CD14-positive monocyte (primary cell): ENCODE measurements around the gene A2M. TPM values are rescaled to one million over a fixed set of nuclear protein-coding genes. Genes with fewer than 3 reads are reported as not detected.

Experiments
- DNase-seq, 3 donors: peaks; one replicate each; pipeline ENCODE4 v3.0.0-alpha.2; 2011 to 2022
- H2AFZ ChIP-seq: 2 replicates; pipeline ENCODE4 v1.6.0; 2012; ENCODE audit warnings: mild to moderate bottlenecking, low read depth, low read length, inconsistent platforms; ENCODE audit not compliant: insufficient read depth, poor library complexity, severe bottlenecking
- H3K27ac ChIP-seq, 2 donors: 1 replicate in 1 of 2; 2 replicates in 1 of 2; pipeline ENCODE4 v1.5.1; 2012 to 2013; ENCODE audit warnings: low read length in 2 of 2, control low read depth in 1 of 2, inconsistent platforms in 1 of 2, low read depth in 1 of 2, mild to moderate bottlenecking in 1 of 2
- H3K27me3 ChIP-seq, 2 donors: one replicate each; pipeline versions ENCODE4 v1.6.0 to v1.6.1; 2011 to 2013; ENCODE audit warnings: low read length in 2 of 2; ENCODE audit not compliant: control insufficient read depth in 2 of 2, insufficient read depth in 2 of 2
- H3K36me3 ChIP-seq, 2 donors: replicated peaks in 1 of 2; 1 replicate in 1 of 2; 2 replicates in 1 of 2; pipeline versions ENCODE4 v1.5.1 to v1.6.1; 2012 to 2013; ENCODE audit warnings: low read length in 2 of 2, control low read depth in 1 of 2, inconsistent platforms in 1 of 2, mild to moderate bottlenecking in 1 of 2; ENCODE audit not compliant: insufficient read depth in 2 of 2, control insufficient read depth in 1 of 2
- H3K4me1 ChIP-seq, 2 donors: 1 replicate in 1 of 2; 2 replicates in 1 of 2; pipeline versions ENCODE4 v1.5.1 to v1.6.1; 2012 to 2013; ENCODE audit warnings: low read length in 2 of 2, control low read depth in 1 of 2, inconsistent platforms in 1 of 2, mild to moderate bottlenecking in 1 of 2, moderate library complexity in 1 of 2; ENCODE audit not compliant: insufficient read depth in 2 of 2, control insufficient read depth in 1 of 2
- H3K4me2 ChIP-seq: replicated peaks from 2 replicates; pipeline ENCODE3; 2012; ENCODE audit warnings: low read length, moderate library complexity, mild to moderate bottlenecking; ENCODE audit not compliant: poor library complexity, severe bottlenecking; ENCODE audit errors: extremely low read depth
- H3K4me3 ChIP-seq, 3 experiments: fragments of 200-600 bp in 1 of 3; sonication (generic) in 1 of 3; replicated peaks in 1 of 3; 1 replicate in 2 of 3; 2 replicates in 1 of 3; pipeline ENCODE4 v1.5.1; 2011 to 2013; ENCODE audit warnings: low read length in 3 of 3, mild to moderate bottlenecking in 3 of 3, control low read depth in 2 of 3, low read depth in 2 of 3, inconsistent platforms in 1 of 3, moderate library complexity in 1 of 3
- H3K79me2 ChIP-seq: 2 replicates; pipeline ENCODE4 v1.6.0; 2012; ENCODE audit warnings: mild to moderate bottlenecking, control low read depth, inconsistent platforms, low read length, moderate library complexity; ENCODE audit not compliant: insufficient read depth
- H3K9ac ChIP-seq: 2 replicates; pipeline ENCODE4 v1.6.0; 2017; ENCODE audit warnings: low read length, mild to moderate bottlenecking; ENCODE audit not compliant: insufficient read depth, poor library complexity, severe bottlenecking
- H3K9me3 ChIP-seq, 2 donors: replicated peaks in 1 of 2; 1 replicate in 1 of 2; 2 replicates in 1 of 2; pipeline versions ENCODE4 v1.5.1 to v1.6.1; 2012 to 2013; ENCODE audit warnings: low read length in 2 of 2, control low read depth in 1 of 2; ENCODE audit not compliant: control insufficient read depth in 1 of 2, insufficient read depth in 1 of 2
- H4K20me1 ChIP-seq: 2 replicates; pipeline ENCODE4 v1.6.0; 2012; ENCODE audit warnings: mild to moderate bottlenecking, low read length, control low read depth, moderate library complexity; ENCODE audit not compliant: insufficient read depth
- H3K27ac Mint-ChIP-seq, 7 donors: one replicate each; pipeline ENCODE4 v1.8.0; 2020; ENCODE audit warnings: mild to moderate bottlenecking in 7 of 7, mixed read lengths in 7 of 7, moderate library complexity in 6 of 7, inconsistent platforms in 2 of 7
- H3K27me3 Mint-ChIP-seq, 3 donors: one replicate each; pipeline ENCODE4 v1.8.0; 2021 to 2022; ENCODE audit warnings: low read depth in 3 of 3, mild to moderate bottlenecking in 3 of 3, mixed read lengths in 3 of 3, moderate library complexity in 3 of 3, inconsistent platforms in 1 of 3
- H3K36me3 Mint-ChIP-seq, 2 donors: one replicate each; pipeline ENCODE4 v1.8.0; 2020; ENCODE audit warnings: mixed read lengths in 2 of 2, inconsistent platforms in 1 of 2, mild to moderate bottlenecking in 1 of 2
- H3K4me1 Mint-ChIP-seq: one replicate; pipeline ENCODE4 v1.8.0; 2020; ENCODE audit warnings: mild to moderate bottlenecking, mixed read lengths
- H3K4me3 Mint-ChIP-seq, 2 donors: one replicate each; pipeline ENCODE4 v1.8.0; 2020; ENCODE audit warnings: mild to moderate bottlenecking in 2 of 2, mixed read lengths in 2 of 2, moderate library complexity in 1 of 2
- H3K9me3 Mint-ChIP-seq, 7 donors: one replicate each; pipeline ENCODE4 v1.8.0; 2020 to 2022; ENCODE audit warnings: mixed read lengths in 7 of 7, mild to moderate bottlenecking in 6 of 7, moderate library complexity in 6 of 7, inconsistent platforms in 2 of 7
- WGBS: methylation state at CpG from one replicate; pipeline ENCODE4 v1.1.5; 2013; ENCODE audit warnings: missing lambda C conversion rate; ENCODE audit not compliant: insufficient coverage; 5-methylcytosine and 5-hydroxymethylcytosine counted together
- intact Hi-C, 2 donors: fragments of 100-400 bp; cut with micrococcal nuclease; formaldehyde crosslinking; loops; one replicate each; pipeline versions ENCODE4 v1.15.0 to v1.15.1; 2023
- polyA plus RNA-seq, 3 donors: library from polyadenylated mRNA; depleted of rRNA in 1 of 3; unstranded in 2 of 3; stranded (reverse) in 1 of 3; fragments of 300-500 nt in 2 of 3; fragments of >200 nt in 1 of 3; fragmentation: Illumina TruSeq in 2 of 3; gene quantifications; 1 replicate in 2 of 3; 2 replicates in 1 of 3; pipeline ENCODE4 v1.2.3, GENCODE V29; 2012 to 2021
- TF ChIP-seq, protein P1 (sequence below): fragments of 200-600 bp; IDR thresholded peaks from one replicate; pipeline ENCODE4 v1.8.0; 2022; ENCODE audit warnings: antibody characterized with exemption, mild to moderate bottlenecking

Gene A2M
- polyA plus RNA-seq, 3 donors: 0.12 to 1.2 TPM; not detected in 1

DNA sequence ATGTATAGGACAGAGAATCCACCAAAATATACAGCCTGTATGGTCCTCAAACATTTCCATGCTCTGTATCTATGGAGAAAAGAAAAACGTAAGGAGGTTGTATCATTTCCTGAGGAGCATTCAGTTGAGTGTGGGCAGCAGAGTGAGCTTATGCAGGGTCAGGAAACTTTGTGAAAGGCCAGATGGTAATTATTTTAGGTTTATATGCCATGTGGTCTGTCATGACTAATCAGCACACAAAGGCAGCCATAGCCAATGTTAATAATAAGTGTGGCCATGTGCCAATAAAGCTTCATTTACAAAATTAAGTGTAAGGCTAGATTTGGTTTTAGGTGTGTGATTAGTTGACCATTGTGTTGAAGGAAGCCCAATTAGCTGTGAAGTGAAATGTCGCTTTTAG is 33.2 kb upstream of the A2M start:
- Histone ChIP-seq H3K4me3 (no peak overlapping the region), H3K79me2 (no peaks in the 10 kb centered on the region), H3K36me3 (no peaks in the 10 kb centered on the region), H3K27me3 (no peaks in the 10 kb centered on the region), H4K20me1 (no peaks in the 10 kb centered on the region), H3K9me3 (peaks cover 5 to 8% of the 10 kb centered on the region in 2 donors), H2AFZ (no peak overlapping the region), H3K9ac (no peak overlapping the region), H3K27ac (no peak overlapping the region), H3K4me1 (no peaks in the 10 kb centered on the region), H3K4me2 (no peak overlapping the region)
- no peaks in the 10 kb centered on the region for H3K36me3 Mint-ChIP-seq
- no peak overlapping the region for H3K27ac Mint-ChIP-seq
- H3K4me1 Mint-ChIP-seq: peaks cover 4% of the 10 kb centered on the region
- WGBS: 93% methylated on average over 2 of the region's 2 CpGs
- H3K9me3 Mint-ChIP-seq: peaks cover 8 to 13% (median 9%) of the 10 kb centered on the region in 7 donors
- H3K4me3 Mint-ChIP-seq: no peak overlapping the region
- no peak for DNase-seq
- peaks cover 2 to 4% (median 2%) of the 10 kb centered on the region in 3 donors for H3K27me3 Mint-ChIP-seq
- intact Hi-C loops: no loop called here
- TF ChIP-seq, protein P1, sequence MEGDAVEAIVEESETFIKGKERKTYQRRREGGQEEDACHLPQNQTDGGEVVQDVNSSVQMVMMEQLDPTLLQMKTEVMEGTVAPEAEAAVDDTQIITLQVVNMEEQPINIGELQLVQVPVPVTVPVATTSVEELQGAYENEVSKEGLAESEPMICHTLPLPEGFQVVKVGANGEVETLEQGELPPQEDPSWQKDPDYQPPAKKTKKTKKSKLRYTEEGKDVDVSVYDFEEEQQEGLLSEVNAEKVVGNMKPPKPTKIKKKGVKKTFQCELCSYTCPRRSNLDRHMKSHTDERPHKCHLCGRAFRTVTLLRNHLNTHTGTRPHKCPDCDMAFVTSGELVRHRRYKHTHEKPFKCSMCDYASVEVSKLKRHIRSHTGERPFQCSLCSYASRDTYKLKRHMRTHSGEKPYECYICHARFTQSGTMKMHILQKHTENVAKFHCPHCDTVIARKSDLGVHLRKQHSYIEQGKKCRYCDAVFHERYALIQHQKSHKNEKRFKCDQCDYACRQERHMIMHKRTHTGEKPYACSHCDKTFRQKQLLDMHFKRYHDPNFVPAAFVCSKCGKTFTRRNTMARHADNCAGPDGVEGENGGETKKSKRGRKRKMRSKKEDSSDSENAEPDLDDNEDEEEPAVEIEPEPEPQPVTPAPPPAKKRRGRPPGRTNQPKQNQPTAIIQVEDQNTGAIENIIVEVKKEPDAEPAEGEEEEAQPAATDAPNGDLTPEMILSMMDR: no peak

DNA sequence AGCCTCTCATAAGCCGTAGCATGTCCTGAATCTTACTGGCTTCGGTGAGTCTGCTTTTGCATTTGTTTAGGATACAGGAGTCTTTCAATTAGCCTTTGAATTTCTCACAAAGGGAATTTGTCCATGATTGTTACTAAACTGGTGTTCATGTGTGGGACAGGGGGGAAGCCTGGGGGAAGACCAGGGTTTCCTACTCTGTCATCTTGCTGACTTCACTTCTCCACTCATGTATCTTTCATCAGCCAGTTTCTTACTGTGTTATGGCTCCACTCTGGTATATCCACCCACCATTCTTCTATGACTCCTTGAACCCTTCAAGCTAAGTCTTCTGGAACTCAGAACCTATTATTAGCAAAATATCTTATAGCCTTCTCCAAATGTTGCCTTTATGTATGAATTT is 31.7 kb upstream of the A2M start:
- no peak overlapping the region for H3K4me2 ChIP-seq
- H3K9me3 Mint-ChIP-seq: peaks cover 13 to 20% (median 14%) of the 10 kb centered on the region in 7 donors
- H3K27ac Mint-ChIP-seq: no peak overlapping the region
- no peaks in the 10 kb centered on the region for H3K4me1 ChIP-seq
- H3K27me3 Mint-ChIP-seq: peaks cover 2 to 4% (median 2%) of the 10 kb centered on the region in 3 donors
- H3K4me3 Mint-ChIP-seq: no peak overlapping the region
- no peaks in the 10 kb centered on the region for H3K4me1 Mint-ChIP-seq
- H3K4me3 ChIP-seq: no peak overlapping the region
- no CpG with 5 or more reads among the region's 2 CpGs for WGBS
- intact Hi-C loops: no loop called here
- no peak overlapping the region for H3K9ac ChIP-seq
- no peaks in the 10 kb centered on the region for H3K27me3 ChIP-seq
- H3K36me3 ChIP-seq: no peaks in the 10 kb centered on the region
- peaks cover 12 to 14% of the 10 kb centered on the region in 2 donors for H3K9me3 ChIP-seq
- H3K79me2 ChIP-seq: no peaks in the 10 kb centered on the region
- H3K36me3 Mint-ChIP-seq: peaks cover 0 to 3% of the 10 kb centered on the region in 2 donors
- no peak for DNase-seq
- no peaks in the 10 kb centered on the region for H4K20me1 ChIP-seq
- no peak overlapping the region for H2AFZ ChIP-seq
- TF ChIP-seq, protein P1: no peak
- no peak overlapping the region for H3K27ac ChIP-seq
